HT1080 (cell line): ENCODE measurements around the gene RAB3D. TPM values are rescaled to one million over a fixed set of nuclear protein-coding genes. Genes with fewer than 3 reads are reported as not detected.
"Not testable (repeated sequence)": the region's sequence is repeated elsewhere in the genome, so short reads cannot be mapped to it uniquely, and the experiment has no call there.

Experiments
- DNase-seq: peaks from one replicate; pipeline ENCODE4 v3.0.0-alpha.2; 2015; ENCODE audit warnings: low read depth
- total RNA-seq: library from RNA; depleted of rRNA; stranded (reverse); fragments of >200 nt; shearing (Covaris generic); gene quantifications from 2 replicates; pipeline ENCODE4 v1.2.3, GENCODE V29; 2014

The RAB3D gene
- total RNA-seq, 1 experiment from 2014 or later: not detected

GRCh38 chr19:11338569-11339253 lies 746 bp downstream of the RAB3D start:
- DNase-seq: no peak

GRCh38 chr19:11338121-11338520 lies 1.3 kb downstream of the RAB3D start:
- no peak for DNase-seq

- no peak for DNase-seq
Measured at GRCh38 chr19:11337080-11337479, 2.4 kb downstream of the RAB3D start.

GRCh38 chr19:11335449-11336146 lies 3.9 kb downstream of the RAB3D start:
- no peak for DNase-seq

GRCh38 chr19:11333838-11334237 lies 5.6 kb downstream of the RAB3D start:
- DNase-seq: peak; percentile 15

GRCh38 chr19:11332822-11333221 lies 6.6 kb downstream of the RAB3D start:
- DNase-seq: no peak

- no peak for DNase-seq
Measured at GRCh38 chr19:11331502-11331901, 8.0 kb downstream of the RAB3D start.

GRCh38 chr19:11330127-11330526 lies 9.3 kb downstream of the RAB3D start:
- DNase-seq: no peak

- DNase-seq: no peak
Measured at GRCh38 chr19:11325544-11325943, 13.9 kb downstream of the RAB3D start.

GRCh38 chr19:11324748-11325389 lies 14.6 kb downstream of the RAB3D start:
- no peak for DNase-seq

GRCh38 chr19:11324079-11324661 lies 15.3 kb downstream of the RAB3D start:
- DNase-seq: peak; percentile 76

- no peak for DNase-seq
Measured at GRCh38 chr19:11323601-11324078, 15.8 kb downstream of the RAB3D start.

- DNase-seq: no peak
Measured at GRCh38 chr19:11322269-11323024, 17.0 kb downstream of the RAB3D start.

- DNase-seq: no peak
Measured at GRCh38 chr19:11321191-11322126, 18.0 kb downstream of the RAB3D start.

- DNase-seq: not testable (repeated sequence)
Measured at GRCh38 chr19:11320278-11320995, 19.0 kb downstream of the RAB3D start.

- DNase-seq: no peak
Measured at GRCh38 chr19:11306337-11306736, 33.1 kb downstream of the RAB3D start.

GRCh38 chr19:11304936-11305335 lies 34.5 kb downstream of the RAB3D start:
- no peak for DNase-seq

- no peak for DNase-seq
Measured at GRCh38 chr19:11300811-11301120, 38.7 kb downstream of the RAB3D start.

- DNase-seq: no peak
Measured at GRCh38 chr19:11299946-11300810, 39.3 kb downstream of the RAB3D start.
